ENCODE data around the gene MCOLN2. TPM values are rescaled to one million over a fixed set of nuclear protein-coding genes. Genes with fewer than 3 reads are reported as not detected.
A peak's percentile ranks its signal among the peaks of the same experiment; 100 is the strongest.

Gene MCOLN2
- total RNA-seq, 1 experiment from 2014 or later: 22.5 TPM

GRCh38 chr1:84896279-84896678, 100.6 kb downstream of the MCOLN2 start:
- TF ChIP-seq TCF7L2 (IDR thresholded peaks at IDR 0.05; ENCODE audit: low read depth, low read length): no peak
- in situ Hi-C loops (cut with HindIII; ENCODE audit: low pct_unique_long_range_greater_than_20kb, low sequenced_read_pairs): no loop called here
- no TSS peak for BruUV-seq (replicated peaks)
- ATAC-seq (no peak), DNase-seq (ENCODE audit: low read depth, low spot score) (no peak)
- POLR2A ChIA-PET: no interaction called here
- CTCF ChIA-PET: no interaction called here
- Histone ChIP-seq H3K36me3 (ENCODE audit: control insufficient read depth, insufficient read depth, low read length) (no peaks in the 10 kb centered on the region), H3K27me3 (ENCODE audit: control insufficient read depth, insufficient read depth, low read length) (peaks cover 25% of the 10 kb centered on the region), H3K4me3 (ENCODE audit: low read depth in 2 of 2, low read length in 2 of 2) (no peak overlapping the region), H3K9me3 (ENCODE audit: control insufficient read depth, insufficient read depth, low read depth, low read length) (no peaks in the 10 kb centered on the region), H3K4me1 (ENCODE audit: control insufficient read depth, insufficient read depth, low read length) (peaks cover 6% of the 10 kb centered on the region), H3K27ac (ENCODE audit: low read length) (no peak overlapping the region)
- intact Hi-C loops (cut with micrococcal nuclease; ENCODE audit: unreplicated experiment): no loop called here

- DNase-seq (ENCODE audit: low read depth, low spot score) (no peak), ATAC-seq (peak; percentile 92)
- in situ Hi-C loops (cut with HindIII; ENCODE audit: low pct_unique_long_range_greater_than_20kb, low sequenced_read_pairs) (no loop called here), intact Hi-C loops (cut with micrococcal nuclease; ENCODE audit: unreplicated experiment) (no loop called here)
- TF ChIP-seq TCF7L2 (IDR thresholded peaks at IDR 0.05; ENCODE audit: low read depth, low read length): 0 out of 2 replicates have a peak, but pooled peaks have one; percentile 19
- no peak for TF ChIP-seq POLR2AphosphoS5 (IDR thresholded peaks at IDR 0.05; ENCODE audit: low read depth, low read length)
- no peak for TF ChIP-seq REST (IDR thresholded peaks at IDR 0.05; ENCODE audit: insufficient read depth in 1 of 2, low read depth in 2 of 2, low read length in 1 of 2)
- TF ChIP-seq CTCF (IDR thresholded peaks at IDR 0.05): peak; percentile 63
- POLR2A ChIA-PET: interaction anchor here (0.6 kb wide), 1 partner anchor 10 kb away, joined by 3 read pairs; no protein-coding TSS in a partner anchor
- H3K36me3 ChIP-seq (ENCODE audit: control insufficient read depth, insufficient read depth, low read length): no peaks in the 10 kb centered on the region
- CTCF ChIA-PET: no interaction called here
- peaks cover 6% of the 10 kb centered on the region for H3K4me1 ChIP-seq (ENCODE audit: control insufficient read depth, insufficient read depth, low read length)
- H3K9me3 ChIP-seq (ENCODE audit: control insufficient read depth, insufficient read depth, low read depth, low read length): no peaks in the 10 kb centered on the region
- H3K4me3 ChIP-seq (ENCODE audit: low read depth in 2 of 2, low read length in 2 of 2): peak within 1 kb of the TSS; percentile 40 to 67
- BruUV-seq (replicated peaks): no TSS peak
- peaks cover 25% of the 10 kb centered on the region for H3K27me3 ChIP-seq (ENCODE audit: control insufficient read depth, insufficient read depth, low read length)
- no peak within 1 kb of the TSS for H3K27ac ChIP-seq (ENCODE audit: low read length)
Measured at GRCh38 chr1:84892705-84893618, 104.0 kb downstream of the MCOLN2 start, which contains the start of gene LPAR3. LPAR3 (minus strand) TSS chr1:84893206; CDS start chr1:84866120, 27,086 bp downstream.

GRCh38 chr1:84890566-84890965, 106.3 kb downstream of the MCOLN2 start:
- Histone ChIP-seq H3K27me3 (ENCODE audit: control insufficient read depth, insufficient read depth, low read length) (peaks cover 23% of the 10 kb centered on the region), H3K4me3 (ENCODE audit: low read depth in 2 of 2, low read length in 2 of 2) (no peak overlapping the region), H3K4me1 (ENCODE audit: control insufficient read depth, insufficient read depth, low read length) (peaks cover 6% of the 10 kb centered on the region), H3K36me3 (ENCODE audit: control insufficient read depth, insufficient read depth, low read length) (no peaks in the 10 kb centered on the region), H3K27ac (ENCODE audit: low read length) (no peak overlapping the region), H3K9me3 (ENCODE audit: control insufficient read depth, insufficient read depth, low read depth, low read length) (no peaks in the 10 kb centered on the region)
- in situ Hi-C loops (cut with HindIII; ENCODE audit: low pct_unique_long_range_greater_than_20kb, low sequenced_read_pairs) (no loop called here), intact Hi-C loops (cut with micrococcal nuclease; ENCODE audit: unreplicated experiment) (no loop called here)
- CTCF ChIA-PET: no interaction called here
- ATAC-seq (no peak), DNase-seq (ENCODE audit: low read depth, low spot score) (no peak)
- POLR2A ChIA-PET: no interaction called here
- TF ChIP-seq POLR2AphosphoS5 (IDR thresholded peaks at IDR 0.05; ENCODE audit: low read depth, low read length): no peak
- TF ChIP-seq SIN3A (IDR thresholded peaks at IDR 0.05; ENCODE audit: borderline replicate concordance, insufficient read depth, low read depth, low read length): no peak
- TF ChIP-seq TCF7L2 (IDR thresholded peaks at IDR 0.05; ENCODE audit: low read depth, low read length): no peak
- no peak for TF ChIP-seq CTCF (IDR thresholded peaks at IDR 0.05)
- TF ChIP-seq REST (IDR thresholded peaks at IDR 0.05; ENCODE audit: insufficient read depth in 1 of 2, low read depth in 2 of 2, low read length in 1 of 2): no peak
- no TSS peak for BruUV-seq (replicated peaks)
